HG03558 (cell line): ENCODE measurements around the gene PRRX2.
"Not testable (repeated sequence)": the region's sequence is repeated elsewhere in the genome, so short reads cannot be mapped to it uniquely, and the experiment has no call there.

Source experiments
- ATAC-seq: cut with Tn5 transposase; IDR thresholded peaks from one replicate; pipeline ENCODE4 v1.9.1; 2021; ENCODE audit warnings: moderate number of reproducible peaks; ENCODE audit not compliant: unreplicated experiment; ENCODE audit errors: extremely low read depth

The PRRX2 gene

GRCh38 chr9:129635099-129636065 lies 30.1 kb upstream of the PRRX2 start:
- ATAC-seq = no peak

DNA sequence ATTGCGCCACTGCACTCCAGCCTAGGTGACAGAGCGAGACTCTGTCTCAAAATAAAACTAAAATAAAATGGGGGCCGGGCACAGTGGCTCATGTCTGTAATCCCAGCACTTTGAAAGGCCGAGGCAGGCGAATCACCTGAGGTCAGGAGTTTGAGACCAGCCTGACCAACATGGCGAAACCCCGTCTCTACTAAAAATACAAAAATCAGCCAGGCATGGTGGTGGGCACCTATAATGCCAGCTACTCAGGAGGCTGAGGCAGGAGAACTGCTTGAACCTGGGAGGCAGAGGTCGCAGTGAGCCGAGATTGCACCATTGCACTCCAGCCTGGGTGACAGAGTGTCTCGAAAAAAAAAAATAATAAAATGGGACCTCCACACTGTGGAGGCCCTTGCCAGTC lies 29.1 kb upstream of the PRRX2 start:
- ATAC-seq = not testable (repeated sequence)

- no peak for ATAC-seq
Measured at GRCh38 chr9:129637102-129637501, 28.3 kb upstream of the PRRX2 start.

DNA sequence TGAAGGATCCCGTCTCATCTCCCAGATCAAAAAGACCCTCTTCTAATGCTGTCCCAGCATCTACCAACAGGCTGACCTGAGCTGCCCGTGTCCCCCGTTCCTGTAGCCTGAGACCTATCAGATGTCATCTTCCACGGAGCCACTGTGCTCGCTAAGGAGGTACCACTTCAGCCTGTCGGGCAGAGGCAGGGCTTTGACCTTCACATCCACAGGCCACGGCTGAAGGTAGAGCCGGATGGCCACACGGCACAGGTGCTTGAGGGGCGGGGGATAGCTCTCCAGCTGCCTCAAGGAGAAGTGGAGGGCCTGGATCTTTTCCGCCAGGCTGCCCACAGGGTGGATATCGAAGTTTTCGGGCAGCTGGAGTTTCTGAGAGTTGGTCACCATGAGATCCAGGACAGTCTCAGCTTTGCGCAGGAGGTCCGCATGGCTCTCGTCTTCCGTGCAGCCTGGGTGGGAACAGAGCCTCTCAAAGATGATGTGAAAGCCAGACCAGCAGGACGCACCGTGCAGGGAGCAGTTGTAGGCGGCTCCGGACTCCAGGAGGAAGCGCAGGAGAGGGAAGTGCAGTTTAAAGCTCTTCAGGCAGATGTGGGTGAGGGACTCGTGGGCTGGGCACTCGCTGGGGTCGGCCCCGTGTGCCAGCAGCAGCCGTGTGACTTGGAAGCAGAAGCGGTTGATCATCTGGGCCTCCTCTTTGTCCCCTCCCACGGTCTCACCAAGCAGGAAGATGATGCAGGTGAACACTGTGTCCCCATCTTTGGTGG lies 27.6 kb upstream of the PRRX2 start:
- no peak for ATAC-seq

DNA sequence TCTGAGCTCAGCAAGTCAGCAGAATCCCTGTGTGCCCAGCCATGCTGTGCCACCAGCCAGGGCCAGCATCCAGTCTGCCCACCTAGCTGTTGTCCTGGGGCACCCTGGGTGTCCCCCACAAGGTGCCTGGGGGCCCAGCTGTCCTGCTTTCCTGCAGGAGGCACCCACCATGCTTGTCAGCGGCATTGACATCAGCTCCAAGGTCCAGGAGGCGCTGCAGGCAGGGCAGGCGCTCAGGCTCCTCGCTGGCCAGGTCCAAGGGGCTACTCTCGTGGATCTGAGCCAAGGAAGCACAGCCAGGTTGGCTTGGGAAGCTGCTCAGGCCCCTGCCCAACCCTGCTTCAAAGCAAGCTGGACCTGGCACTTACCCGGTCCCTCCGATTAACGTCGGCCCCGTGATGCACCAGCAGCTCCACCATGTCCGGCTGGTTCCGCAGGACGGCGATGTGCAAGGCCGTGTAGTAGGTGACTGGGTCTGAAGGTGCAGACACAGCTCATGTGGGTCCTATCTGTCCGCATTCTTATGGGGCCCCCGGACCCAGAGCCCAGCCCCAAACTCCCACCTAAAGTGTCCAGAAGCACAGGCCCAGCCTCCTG lies 26.3 kb upstream of the PRRX2 start:
- ATAC-seq = no peak

DNA sequence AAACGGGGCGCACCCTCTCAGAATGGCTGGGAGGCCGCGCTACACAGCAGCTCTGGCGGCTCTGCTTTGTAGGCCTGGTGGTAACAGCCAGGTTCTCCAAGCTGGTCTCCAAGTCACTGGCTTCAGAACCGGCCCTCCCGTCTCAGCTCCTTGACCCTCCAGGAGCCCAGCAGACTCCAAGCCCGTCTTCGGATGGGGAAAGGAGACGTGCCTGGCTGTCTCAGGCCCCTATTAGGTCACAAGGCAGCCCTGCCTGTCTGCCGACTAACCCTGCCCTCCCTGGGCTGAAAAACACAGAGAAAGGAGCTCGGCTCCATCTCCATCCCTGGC lies 25.7 kb upstream of the PRRX2 start:
- ATAC-seq = no peak

DNA sequence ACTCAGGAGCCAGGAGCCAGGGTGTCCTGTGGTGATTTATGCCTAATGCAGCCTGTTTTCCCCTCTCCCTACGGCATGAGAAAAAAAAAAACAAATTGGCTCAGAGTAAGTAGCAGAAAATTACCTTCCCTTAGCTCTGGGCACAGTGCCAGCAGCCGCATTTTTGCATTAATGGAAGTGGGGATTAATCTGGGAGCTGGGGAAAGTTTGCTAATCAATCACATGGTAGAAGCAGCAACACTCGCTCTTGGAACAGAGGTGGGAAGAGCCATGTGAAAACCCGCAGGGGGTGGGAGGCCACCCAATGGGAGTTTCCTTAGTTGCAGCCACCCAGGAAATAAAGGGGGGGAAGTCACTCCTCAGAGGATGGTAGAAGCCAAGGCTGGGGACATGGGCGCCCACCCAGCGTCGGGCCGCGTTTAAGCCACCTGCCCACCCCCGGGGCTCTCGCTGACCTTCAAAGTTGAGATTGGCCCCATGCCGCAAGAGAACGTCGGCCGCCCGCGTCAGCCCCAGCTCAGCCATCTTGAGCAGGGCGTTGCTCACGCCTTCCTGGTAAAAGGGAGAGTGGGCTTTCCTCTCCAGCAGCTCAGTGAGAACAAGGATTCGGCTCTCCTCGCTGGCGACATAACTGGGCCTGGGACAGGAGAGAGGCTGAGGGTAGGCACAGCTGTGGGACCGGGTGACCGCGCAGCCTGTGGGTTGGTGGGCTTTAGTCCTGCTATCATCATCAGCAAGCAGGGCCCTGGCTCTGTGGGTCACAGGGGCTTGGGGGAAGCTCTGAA lies 25.2 kb upstream of the PRRX2 start:
- no peak for ATAC-seq

- ATAC-seq = no peak
Measured at GRCh38 chr9:129640871-129641749, 24.3 kb upstream of the PRRX2 start.

DNA sequence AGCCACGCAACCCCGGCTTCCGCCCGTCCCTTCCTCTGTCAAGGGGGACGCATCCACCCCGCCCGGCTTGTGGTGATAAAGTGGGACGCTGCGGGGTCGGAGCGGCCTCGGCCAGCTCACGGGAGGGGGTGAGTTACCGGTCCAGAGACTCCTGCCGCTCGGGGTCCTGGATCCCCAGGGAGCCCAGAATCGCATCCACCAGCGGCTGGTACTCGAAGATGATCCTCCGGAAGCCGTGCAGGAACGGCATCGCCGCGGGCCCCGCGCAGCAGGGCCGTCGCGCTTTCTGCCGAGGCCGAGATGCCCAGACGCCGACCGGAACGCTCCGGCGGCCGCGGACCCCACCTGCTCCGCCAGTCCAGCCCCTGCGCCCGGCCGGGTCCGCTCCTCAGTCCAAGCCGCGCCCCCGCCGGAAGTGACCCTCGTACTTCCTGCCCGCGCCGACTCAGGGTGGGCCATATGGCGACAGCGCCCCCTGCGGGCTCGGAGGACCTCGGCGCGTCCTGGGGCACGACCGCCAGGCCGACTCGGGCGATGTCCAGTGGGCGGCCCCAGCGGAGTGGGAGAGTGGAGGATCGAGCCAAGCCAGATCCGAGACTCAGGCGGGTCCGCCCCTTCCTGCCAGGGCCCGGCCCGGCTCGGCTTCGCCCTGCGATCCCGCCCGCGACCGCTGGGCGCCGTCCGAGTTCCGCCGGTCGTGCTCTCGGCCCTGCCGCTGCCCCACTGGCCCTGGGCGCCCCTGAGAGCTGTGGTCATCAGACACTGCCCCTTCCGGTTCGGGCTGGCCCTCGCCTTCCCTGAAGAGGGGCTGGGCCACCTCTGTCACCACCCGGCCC lies 23.5 kb upstream of the PRRX2 start, which contains the start of gene ASB6:
Gene ASB6, minus strand, starts transcription at position 402 of the 836 bp plus-strand sequence. Its CDS starts 152 bp downstream, at position 250.
- peak; percentile 89 for ATAC-seq

DNA sequence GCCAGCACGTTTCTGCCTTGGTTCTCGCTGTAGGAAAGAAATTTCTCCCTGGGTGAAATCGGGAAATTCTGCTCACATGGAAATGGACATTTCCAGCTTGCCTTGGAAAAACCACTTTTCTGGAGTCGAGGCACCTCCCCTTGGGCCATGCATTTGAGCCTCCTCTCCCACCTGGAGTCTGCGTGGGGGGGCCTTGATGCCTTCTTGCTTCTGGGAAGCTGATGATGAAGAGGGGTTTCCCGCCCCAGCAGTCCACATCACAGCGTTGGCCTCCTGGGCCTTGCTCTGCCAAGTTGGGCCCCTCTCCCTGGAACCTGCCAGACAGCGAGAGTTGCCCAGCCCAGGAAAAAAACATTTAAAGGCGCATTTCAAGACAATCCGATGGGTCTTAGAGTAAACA lies 21.7 kb upstream of the PRRX2 start:
- no peak for ATAC-seq

- ATAC-seq = no peak
Measured at GRCh38 chr9:129644365-129644764, 21.1 kb upstream of the PRRX2 start.

DNA sequence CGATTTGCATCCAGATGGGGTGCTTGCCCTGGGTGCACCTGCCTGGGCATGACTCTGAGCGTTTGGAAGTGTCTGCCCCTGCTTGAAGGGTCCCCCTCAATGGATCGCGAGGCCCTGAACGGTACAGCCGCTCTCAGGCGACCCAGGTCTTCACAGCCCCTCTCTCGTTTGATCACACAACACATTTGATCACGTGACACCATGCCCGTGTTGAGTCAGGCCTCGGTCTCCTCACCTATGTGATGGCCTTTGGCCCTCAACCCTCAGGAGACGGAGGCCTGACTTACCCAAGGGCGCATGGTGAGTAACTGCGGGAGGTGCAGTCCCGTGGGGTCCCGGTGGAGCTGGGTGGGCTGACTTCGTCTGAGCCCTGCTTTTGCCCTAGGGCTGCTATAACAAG lies 20.5 kb upstream of the PRRX2 start:
- ATAC-seq = no peak

DNA sequence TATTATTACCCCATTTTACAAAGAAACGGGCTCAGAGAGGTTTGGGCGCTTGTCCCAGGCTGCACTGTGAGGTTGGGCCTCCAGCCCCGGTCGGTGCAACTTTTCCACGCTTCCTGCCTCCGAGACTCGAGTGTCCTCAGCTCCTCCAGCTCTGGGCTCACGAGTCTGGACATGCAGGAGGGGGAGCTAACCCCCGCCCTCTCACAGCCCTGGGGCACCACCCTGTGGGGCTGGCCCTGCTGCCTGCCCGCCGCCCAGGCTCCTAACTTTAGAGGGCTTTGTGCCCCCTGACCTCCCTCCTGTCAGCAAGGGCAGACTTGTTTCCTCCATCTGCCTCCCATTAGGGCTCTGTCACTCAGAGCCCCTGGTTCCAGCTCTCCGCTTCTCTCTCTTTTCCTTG lies 19.2 kb upstream of the PRRX2 start:
- ATAC-seq = no peak

DNA sequence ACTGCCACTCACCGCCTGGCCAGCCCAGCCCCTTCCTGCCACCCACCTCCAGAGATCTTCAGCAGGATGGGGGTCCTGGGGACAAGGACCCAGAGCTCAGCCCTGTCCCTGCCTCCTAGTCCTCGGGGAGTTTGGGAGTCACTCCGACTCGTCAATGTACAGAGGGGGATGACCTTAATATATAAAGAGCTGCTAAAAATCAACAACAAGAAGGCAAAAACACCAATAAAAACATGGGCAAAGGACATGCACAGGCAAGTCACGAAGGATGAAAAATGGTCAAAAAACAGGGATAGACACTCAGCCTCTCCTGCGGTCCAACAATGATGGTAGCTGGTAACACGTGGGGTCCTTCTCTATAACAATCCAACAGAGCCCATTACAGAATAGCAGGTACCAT lies 18.8 kb upstream of the PRRX2 start:
- no peak for ATAC-seq

GRCh38 chr9:129647635-129648034 lies 17.8 kb upstream of the PRRX2 start:
- no peak for ATAC-seq

DNA sequence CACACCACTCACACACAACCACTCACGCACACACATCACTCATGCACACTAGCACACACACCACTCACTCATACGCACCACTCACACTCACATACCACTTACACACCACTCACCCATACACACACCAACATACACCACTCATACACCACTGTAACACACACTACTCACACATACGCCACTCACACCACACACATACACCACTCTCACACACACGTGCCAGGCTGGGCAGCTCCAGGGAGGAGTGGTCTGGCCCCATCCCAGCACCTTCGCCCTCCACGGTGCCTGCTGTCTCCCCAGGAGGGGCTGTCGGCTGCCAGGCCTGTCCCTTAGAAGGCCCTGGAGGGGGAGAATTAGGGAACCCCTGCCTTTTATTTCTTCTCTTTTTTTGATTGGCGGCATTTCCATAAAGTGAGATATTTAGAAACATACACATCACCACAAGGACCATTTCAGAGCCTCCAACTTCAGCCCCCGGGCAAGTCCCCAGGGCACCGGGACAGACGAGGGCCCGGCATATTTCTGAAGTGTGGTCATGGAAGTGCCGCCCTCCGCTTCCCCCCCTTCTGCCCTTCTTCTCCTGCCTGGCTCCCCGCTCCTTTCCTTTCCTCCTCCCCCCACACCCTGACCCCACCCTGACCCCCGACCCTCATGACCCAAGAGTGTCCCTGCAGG lies 17.2 kb upstream of the PRRX2 start:
- no peak for ATAC-seq

DNA sequence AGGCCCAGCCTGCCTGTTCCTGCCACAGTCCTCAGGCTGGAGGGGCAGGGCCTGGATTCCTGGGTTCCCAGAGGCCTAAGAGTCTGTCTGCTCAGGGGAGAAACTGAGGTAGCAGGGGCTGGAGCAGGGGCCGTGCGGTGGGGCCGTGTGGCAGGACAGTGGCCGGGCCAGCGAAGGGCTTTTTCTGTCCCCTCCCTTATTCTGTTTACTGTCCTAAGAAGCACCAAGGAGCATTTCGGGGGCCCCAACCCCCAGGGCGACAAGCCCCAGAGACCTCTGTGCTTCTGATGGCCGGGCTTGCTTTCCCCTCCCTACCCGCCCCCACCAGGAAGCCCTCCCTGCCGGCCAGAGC lies 16.7 kb upstream of the PRRX2 start:
- ATAC-seq = no peak
